PC-3 (cell line): ENCODE data around the gene STXBP6. TPM values are rescaled to one million over a fixed set of nuclear protein-coding genes. Genes with fewer than 3 reads are reported as not detected.
A peak's percentile ranks its signal among the peaks of the same experiment; 100 is the strongest.

Experiments used
- ATAC-seq: fragments of 200-7000 bp; cut with Tn5 transposase; 2 replicates; pipeline ENCODE4 v1.9.1; 2020; ENCODE audit warnings: mild to moderate bottlenecking, moderate library complexity
- BruUV-seq: library from RNA; stranded (reverse); fragments of 400-500 nt; replicated peaks from 2 replicates; lab custom pipeline; 2021; lab: Mats Ljungman, UMichigan
- CTCF ChIA-PET: fragments of 300-600 bp; sonication (Branson Sonifier 250); formaldehyde crosslinking; loops from one replicate; lab custom pipeline; 2022; ENCODE audit warnings: antibody characterized with exemption; lab: Charles Lee
- POLR2A ChIA-PET: fragments of 300-600 bp; sonication (Branson Sonifier 250); formaldehyde crosslinking; loops from one replicate; lab custom pipeline; 2022; ENCODE audit warnings: antibody characterized with exemption; ENCODE audit not compliant: unreplicated experiment; lab: Charles Lee
- DNase-seq: peaks from one replicate; pipeline ENCODE4 v3.0.0-alpha.2; 2015
- H2AFZ ChIP-seq: fragments of 300-600 bp; sonication (generic); 2 replicates; pipeline ENCODE4 v1.6.0; 2016; ENCODE audit warnings: antibody characterized with exemption, low read length
- H3F3A ChIP-seq: fragments of 300-600 bp; sonication (generic); one replicate; pipeline ENCODE4 v1.6.0; 2017; ENCODE audit warnings: antibody characterized with exemption, low read length, control low read depth, mild to moderate bottlenecking; ENCODE audit not compliant: unreplicated experiment
- H3K27ac ChIP-seq: fragments of 300-600 bp; sonication (generic); 2 replicates; pipeline ENCODE4 v1.5.1; 2016; ENCODE audit warnings: mild to moderate bottlenecking, low read length
- H3K27me3 ChIP-seq: fragments of 300-600 bp; sonication (generic); 2 replicates; pipeline ENCODE4 v1.6.1; 2016; ENCODE audit warnings: low read length, mixed read lengths
- H3K36me3 ChIP-seq: fragments of 300-600 bp; sonication (generic); 2 replicates; pipeline ENCODE4 v1.6.1; 2016; ENCODE audit warnings: low read depth, mixed run types, low read length, mixed read lengths
- H3K4me1 ChIP-seq: fragments of 300-600 bp; sonication (generic); 2 replicates; pipeline ENCODE4 v1.5.1; 2016; ENCODE audit warnings: low read length; ENCODE audit not compliant: insufficient read depth
- H3K4me2 ChIP-seq: fragments of 300-600 bp; sonication (generic); 2 replicates; pipeline ENCODE4 v1.6.0; 2016; ENCODE audit warnings: low read length
- H3K4me3 ChIP-seq: fragments of 300-600 bp; sonication (generic); 2 replicates; pipeline ENCODE4 v1.5.1; 2016; ENCODE audit warnings: mild to moderate bottlenecking, low read length, mixed read lengths
- H3K79me2 ChIP-seq: fragments of 300-600 bp; sonication (generic); 2 replicates; pipeline ENCODE4 v1.6.1; 2017; ENCODE audit warnings: low read length, mixed read lengths
- H3K9ac ChIP-seq: fragments of 300-600 bp; sonication (generic); 2 replicates; pipeline ENCODE4 v1.6.0; 2016; ENCODE audit warnings: mild to moderate bottlenecking, low read length
- H3K9me2 ChIP-seq: fragments of 300-600 bp; sonication (generic); replicated peaks from 2 replicates; pipeline ENCODE4 v1.6.1; 2016; ENCODE audit warnings: mixed run types, low read length, mixed read lengths
- H3K9me3 ChIP-seq: fragments of 300-600 bp; sonication (generic); 2 replicates; pipeline ENCODE4 v1.6.1; 2016; ENCODE audit warnings: low read length, mixed read lengths
- H4K20me1 ChIP-seq: fragments of 300-600 bp; sonication (generic); 2 replicates; pipeline ENCODE4 v1.6.1; 2016; ENCODE audit warnings: low read length, mixed read lengths
- CTCF ChIP-seq: fragments of 300-600 bp; sonication (generic); conservative IDR thresholded peaks from 2 replicates; pipeline ENCODE4 v1.5.1; 2017; ENCODE audit warnings: antibody characterized with exemption, low read depth, mild to moderate bottlenecking, low read length
- EZH2 ChIP-seq: fragments of 300-600 bp; sonication (generic); IDR thresholded peaks from one replicate; pipeline ENCODE4 v1.6.1; 2017; ENCODE audit warnings: antibody characterized with exemption, mild to moderate bottlenecking, low read length; ENCODE audit not compliant: unreplicated experiment
- EZH2phosphoT487 ChIP-seq: fragments of 300-600 bp; sonication (generic); IDR thresholded peaks from 2 replicates; pipeline ENCODE4 v1.6.1; 2018; ENCODE audit warnings: mild to moderate bottlenecking, antibody characterized with exemption, low read length, borderline replicate concordance
- intact Hi-C: fragments of 100-400 bp; cut with micrococcal nuclease; formaldehyde crosslinking; loops from 2 replicates; pipeline ENCODE4 v1.9.0; 2023
- total RNA-seq: library from RNA; depleted of rRNA; stranded (reverse); fragments of >200 nt; gene quantifications from 2 replicates; pipeline ENCODE4 v1.2.3, GENCODE V29; 2014

The STXBP6 gene
- total RNA-seq, 1 experiment from 2014 or later = 0.40 TPM

GRCh38 chr14:24954037-24954699 lies 95.8 kb downstream of the STXBP6 start:
- H3K9ac ChIP-seq = no peak overlapping the region
- H3K36me3 ChIP-seq = no peaks in the 10 kb centered on the region
- TF ChIP-seq EZH2phosphoT487 (no peak), EZH2 (no peak), CTCF (no peak)
- no peak for DNase-seq
- no peaks in the 10 kb centered on the region for H3K4me1 ChIP-seq
- no peaks in the 10 kb centered on the region for H3K9me3 ChIP-seq
- CTCF ChIA-PET = no interaction called here
- H3K4me2 ChIP-seq = no peak overlapping the region
- no peaks in the 10 kb centered on the region for H3F3A ChIP-seq
- no peaks in the 10 kb centered on the region for H3K27me3 ChIP-seq
- ATAC-seq = no peak
- H3K4me3 ChIP-seq = no peak overlapping the region
- no peak overlapping the region for H3K27ac ChIP-seq
- POLR2A ChIA-PET = no interaction called here
- H3K79me2 ChIP-seq = no peaks in the 10 kb centered on the region
- intact Hi-C loops = no loop called here
- no TSS peak for BruUV-seq
- H4K20me1 ChIP-seq = no peaks in the 10 kb centered on the region
- no peaks in the 10 kb centered on the region for H3K9me2 ChIP-seq
- no peak overlapping the region for H2AFZ ChIP-seq

- Histone ChIP-seq H3K27me3 (no peaks in the 10 kb centered on the region), H3K27ac (no peak overlapping the region), H3K9me2 (no peaks in the 10 kb centered on the region), H3K4me3 (no peak overlapping the region), H3K9me3 (0 out of 2 replicates have a peak, but pooled peaks cover 4% of the 10 kb centered on the region), H3K79me2 (no peaks in the 10 kb centered on the region), H3K4me2 (no peak overlapping the region), H3K36me3 (no peaks in the 10 kb centered on the region), H4K20me1 (no peaks in the 10 kb centered on the region), H2AFZ (no peak overlapping the region), H3K4me1 (no peaks in the 10 kb centered on the region), H3F3A (no peaks in the 10 kb centered on the region), H3K9ac (no peak overlapping the region)
- intact Hi-C loops = no loop called here
- DNase-seq = peak; percentile 4
- CTCF ChIA-PET = no interaction called here
- POLR2A ChIA-PET = no interaction called here
- no TSS peak for BruUV-seq
- no peak for ATAC-seq
- no peak for TF ChIP-seq CTCF
Measured at GRCh38 chr14:24952851-24953666, 96.9 kb downstream of the STXBP6 start.
